GM19239 (cell line): ENCODE results near the gene ZNF428.

Experiments used
- DNase-seq: peaks from one replicate; pipeline ENCODE4 v3.0.0; 2011; ENCODE audit warnings: low spot score; ENCODE audit not compliant: insufficient read length
- FAIRE-seq: peaks from 2 replicates; lab custom pipeline; 2011; peaks lifted over from hg19 to GRCh38; lab: Jason Lieb, UNC

Gene ZNF428

GRCh38 chr19:43574424-43575155 lies 44.8 kb downstream of the ZNF428 start:
- DNase-seq (no peak), FAIRE-seq (no peak)

GRCh38 chr19:43572171-43572588 lies 47.2 kb downstream of the ZNF428 start:
- DNase-seq, result no peak
- FAIRE-seq, result no peak

- DNase-seq, result no peak
Observed at GRCh38 chr19:43570174-43570791, 49.1 kb downstream of the ZNF428 start.

GRCh38 chr19:43569657-43570056 lies 49.8 kb downstream of the ZNF428 start:
- FAIRE-seq (no peak), DNase-seq (no peak)

More at GRCh38 chr19:43570174-43570791, 49.1 kb downstream of the ZNF428 start:
- FAIRE-seq, result no peak

- FAIRE-seq, result no peak
- no peak for DNase-seq
Observed at GRCh38 chr19:43564800-43565199, 54.6 kb downstream of the ZNF428 start.

GRCh38 chr19:43563816-43564457 lies 55.5 kb downstream of the ZNF428 start:
- DNase-seq, result no peak
- no peak for FAIRE-seq

- no peak for DNase-seq
Observed at GRCh38 chr19:43562698-43563241, 56.7 kb downstream of the ZNF428 start.

GRCh38 chr19:43562226-43562697 lies 57.2 kb downstream of the ZNF428 start:
- DNase-seq, result no peak
- FAIRE-seq, result no peak

More at GRCh38 chr19:43562698-43563241, 56.7 kb downstream of the ZNF428 start:
- peak; percentile 74 for FAIRE-seq

GRCh38 chr19:43561139-43561970 lies 58.1 kb downstream of the ZNF428 start:
- no peak for FAIRE-seq
- no peak for DNase-seq

- DNase-seq (no peak), FAIRE-seq (no peak)
Observed at GRCh38 chr19:43560687-43561086, 58.7 kb downstream of the ZNF428 start.
